B cell (primary cell): ENCODE measurements around the gene RIPOR3. TPM values are rescaled to one million over a fixed set of nuclear protein-coding genes. Genes with fewer than 3 reads are reported as not detected.

Source experiments
- ATAC-seq: fragments of 200-7000 bp; cut with Tn5 transposase; one replicate; pipeline ENCODE4 v1.10.0; 2021; ENCODE audit warnings: low read depth, mild to moderate bottlenecking, moderate number of reproducible peaks, moderate library complexity
- CTCF ChIA-PET: fragments of 350-600 bp; sonication (Branson Sonifier 250); formaldehyde crosslinking; loops from one replicate; lab custom pipeline; 2021; ENCODE audit warnings: antibody characterized with exemption, inconsistent platforms; lab: Charles Lee
- POLR2A ChIA-PET: fragments of 350-600 bp; sonication (Branson Sonifier 250); formaldehyde crosslinking; loops from one replicate; lab custom pipeline; 2021; ENCODE audit warnings: antibody characterized with exemption; lab: Charles Lee
- DNase-seq: peaks from one replicate; pipeline ENCODE4 v3.0.0; 2013
- H2AFZ ChIP-seq: 2 replicates; pipeline ENCODE4 v1.6.1; 2012; ENCODE audit warnings: mild to moderate bottlenecking, low read depth, low read length; ENCODE audit not compliant: insufficient read depth, poor library complexity, severe bottlenecking
- H3K27ac ChIP-seq, 2 donors: 1 replicate in 1 of 2; 2 replicates in 1 of 2; pipeline ENCODE4 v1.5.1; 2012 to 2013; ENCODE audit warnings: low read length in 2 of 2, mild to moderate bottlenecking in 2 of 2, moderate library complexity in 1 of 2
- H3K27me3 ChIP-seq, 4 experiments: fragments of 200-600 bp in 1 of 4; sonication (generic) in 1 of 4; replicated peaks in 1 of 4; 1 replicate in 2 of 4; 2 replicates in 2 of 4; pipeline versions ENCODE4 v1.6.1 to v1.7.0; 2013 to 2016; ENCODE audit warnings: low read length in 3 of 4, mild to moderate bottlenecking in 2 of 4, mixed read lengths in 1 of 4, moderate library complexity in 1 of 4; ENCODE audit not compliant: insufficient read depth in 4 of 4, control insufficient read depth in 3 of 4; ENCODE audit errors: control extremely low read depth in 1 of 4
- H3K36me3 ChIP-seq, 2 experiments: replicated peaks in 1 of 2; 1 replicate in 1 of 2; 2 replicates in 1 of 2; pipeline versions ENCODE4 v1.6.1 to v1.7.1; 2013; ENCODE audit warnings: low read length in 1 of 2; ENCODE audit not compliant: insufficient read depth in 2 of 2, control insufficient read depth in 1 of 2; ENCODE audit errors: control extremely low read depth in 1 of 2, extremely low read depth in 1 of 2
- H3K4me1 ChIP-seq, 2 donors: fragments of 200-600 bp in 1 of 2; sonication (generic) in 1 of 2; 1 replicate in 1 of 2; 2 replicates in 1 of 2; pipeline versions ENCODE4 v1.5.1 to v1.6.1; 2013 to 2017; ENCODE audit warnings: low read length in 2 of 2; ENCODE audit not compliant: control insufficient read depth in 2 of 2, insufficient read depth in 2 of 2
- H3K4me2 ChIP-seq: replicated peaks from 2 replicates; pipeline ENCODE3; 2012; ENCODE audit warnings: mild to moderate bottlenecking, low read depth, low read length; ENCODE audit not compliant: poor library complexity, severe bottlenecking
- H3K4me3 ChIP-seq, 5 experiments: fragments of 200-600 bp in 1 of 5; sonication (generic) in 1 of 5; 1 replicate in 3 of 5; 2 replicates in 2 of 5; pipeline versions ENCODE4 v1.5.1 to v1.7.0; 2011 to 2016; ENCODE audit warnings: low read length in 4 of 5, mild to moderate bottlenecking in 4 of 5, low read depth in 2 of 5, control low read depth in 1 of 5, moderate library complexity in 1 of 5; ENCODE audit not compliant: insufficient read depth in 1 of 5; ENCODE audit errors: control extremely low read depth in 1 of 5, extremely low read depth in 1 of 5
- H3K79me2 ChIP-seq: fragments of 200-600 bp; sonication (generic); one replicate; pipeline ENCODE4 v1.6.0; 2016; ENCODE audit warnings: low read length; ENCODE audit not compliant: control insufficient read depth, insufficient read depth
- H3K9ac ChIP-seq: fragments of 200-600 bp; sonication (generic); 2 replicates; pipeline ENCODE4 v1.6.1; 2017; ENCODE audit warnings: mild to moderate bottlenecking, low read length, moderate library complexity
- H3K9me3 ChIP-seq, 3 donors: one replicate each; pipeline versions ENCODE4 v1.6.1 to v1.7.1; 2013; ENCODE audit warnings: low read length in 2 of 3; ENCODE audit not compliant: control insufficient read depth in 2 of 3, insufficient read depth in 1 of 3; ENCODE audit errors: control extremely low read depth in 1 of 3
- H4K20me1 ChIP-seq: 2 replicates; pipeline ENCODE4 v1.6.0; 2012; ENCODE audit warnings: mild to moderate bottlenecking, low read length; ENCODE audit not compliant: insufficient read depth, control insufficient read depth, poor library complexity, severe bottlenecking
- H3K27ac Mint-ChIP-seq: one replicate; pipeline ENCODE4 v1.8.0; 2021; ENCODE audit warnings: mixed read lengths
- H3K27me3 Mint-ChIP-seq: one replicate; pipeline ENCODE4 v1.8.0; 2021; ENCODE audit warnings: mixed read lengths
- H3K4me1 Mint-ChIP-seq: one replicate; pipeline ENCODE4 v1.8.0; 2021; ENCODE audit warnings: mixed read lengths
- H3K4me3 Mint-ChIP-seq: one replicate; pipeline ENCODE4 v1.8.0; 2021; ENCODE audit warnings: mixed read lengths
- H3K9me3 Mint-ChIP-seq: one replicate; pipeline ENCODE4 v1.8.0; 2022; ENCODE audit warnings: mixed read lengths; ENCODE audit not compliant: insufficient read depth
- CTCF ChIP-seq: fragments of 200-600 bp; IDR thresholded peaks from one replicate; pipeline ENCODE4 v1.8.0; 2022; ENCODE audit warnings: antibody characterized with exemption, mild to moderate bottlenecking
- EZH2 ChIP-seq: IDR thresholded peaks from 2 replicates; pipeline ENCODE4 v1.6.1; 2012; ENCODE audit warnings: borderline replicate concordance, low read depth, mild to moderate bottlenecking, moderate library complexity, low read length; ENCODE audit not compliant: insufficient read depth, poor library complexity, severe bottlenecking
- WGBS: methylation state at CpG from one replicate; pipeline ENCODE4 v1.1.5; 2013; ENCODE audit warnings: missing lambda C conversion rate; ENCODE audit not compliant: insufficient coverage; 5-methylcytosine and 5-hydroxymethylcytosine counted together
- intact Hi-C: fragments of 100-400 bp; cut with micrococcal nuclease; formaldehyde crosslinking; loops from one replicate; pipeline ENCODE4 v1.10.0; 2022
- polyA plus RNA-seq: library from polyadenylated mRNA; depleted of rRNA; stranded (reverse); fragments of >200 nt; gene quantifications from 2 replicates; pipeline ENCODE4 v1.2.3, GENCODE V29; 2012
- total RNA-seq, 2 donors: library from RNA; stranded (reverse); fragments of 120-200 nt in 1 of 2; gene quantifications; 1 replicate in 1 of 2; 2 replicates in 1 of 2; pipeline versions ENCODE4 v1.2.3 to v1.2.4, GENCODE V29; 2013 to 2022

Gene RIPOR3
- total and polyA plus RNA-seq, 2 donors (not counting 1 experiment from before 2014, with no cell fraction given) = 0.09 to 0.27 TPM

- H3K79me2 ChIP-seq = no peaks in the 10 kb centered on the region
- no peaks in the 10 kb centered on the region for H3K4me1 ChIP-seq
- DNase-seq (no peak), ATAC-seq (no peak)
- H4K20me1 ChIP-seq = no peaks in the 10 kb centered on the region
- POLR2A ChIA-PET = no interaction called here
- WGBS = 24% methylated on average over 4 of the region's 7 CpGs
- CTCF ChIA-PET = interaction anchor here (0.6 kb wide), 1 partner anchor 27 kb away, joined by 3 read pairs; no protein-coding TSS in a partner anchor
- no peak overlapping the region for H3K9ac ChIP-seq
- H3K4me2 ChIP-seq = no peak overlapping the region
- H3K27ac ChIP-seq = no peak overlapping the region
- H3K4me3 ChIP-seq = no peak overlapping the region
- Mint-ChIP-seq H3K4me3 (no peak overlapping the region), H3K27ac (no peak overlapping the region), H3K9me3 (no peaks in the 10 kb centered on the region), H3K4me1 (no peaks in the 10 kb centered on the region), H3K27me3 (peaks cover 49% of the 10 kb centered on the region)
- TF ChIP-seq CTCF = no peak
- no peak for TF ChIP-seq EZH2
- H2AFZ ChIP-seq = no peak overlapping the region
- H3K9me3 ChIP-seq = no peaks in the 10 kb centered on the region
- peaks cover 0 to 11% (median 2%) of the 10 kb centered on the region in 4 experiments for H3K27me3 ChIP-seq
- no peaks in the 10 kb centered on the region for H3K36me3 ChIP-seq
- intact Hi-C loops = no loop called here
Observed at GRCh38 chr20:50713657-50714101, 22.3 kb upstream of the RIPOR3 start.

GRCh38 chr20:50712771-50713656 is 21.7 kb upstream of the RIPOR3 start:
- H3K9me3 Mint-ChIP-seq = no peaks in the 10 kb centered on the region
- Histone ChIP-seq H3K4me3 (no peak overlapping the region), H3K9ac (no peak overlapping the region), H3K27ac (no peak overlapping the region), H2AFZ (no peak overlapping the region), H3K27me3 (peaks cover 0 to 11% (median 2%) of the 10 kb centered on the region in 4 experiments), H3K79me2 (no peaks in the 10 kb centered on the region), H3K4me1 (no peaks in the 10 kb centered on the region), H3K9me3 (no peaks in the 10 kb centered on the region), H3K36me3 (no peaks in the 10 kb centered on the region), H4K20me1 (no peaks in the 10 kb centered on the region), H3K4me2 (no peak overlapping the region)
- POLR2A ChIA-PET = no interaction called here
- intact Hi-C loops = no loop called here
- H3K4me3 Mint-ChIP-seq = no peak overlapping the region
- H3K27ac Mint-ChIP-seq = no peak overlapping the region
- DNase-seq (no peak), ATAC-seq (no peak)
- TF ChIP-seq CTCF (no peak), EZH2 (no peak)
- peaks cover 43% of the 10 kb centered on the region for H3K27me3 Mint-ChIP-seq
- 100% methylated on average over 4 of the region's 7 CpGs for WGBS
- no peaks in the 10 kb centered on the region for H3K4me1 Mint-ChIP-seq
- CTCF ChIA-PET = no interaction called here
